ENCODE data around the gene MORN4.
"Not testable (repeated sequence)": the region's sequence is repeated elsewhere in the genome, so short reads cannot be mapped to it uniquely, and the experiment has no call there.

MORN4 gene

DNA sequence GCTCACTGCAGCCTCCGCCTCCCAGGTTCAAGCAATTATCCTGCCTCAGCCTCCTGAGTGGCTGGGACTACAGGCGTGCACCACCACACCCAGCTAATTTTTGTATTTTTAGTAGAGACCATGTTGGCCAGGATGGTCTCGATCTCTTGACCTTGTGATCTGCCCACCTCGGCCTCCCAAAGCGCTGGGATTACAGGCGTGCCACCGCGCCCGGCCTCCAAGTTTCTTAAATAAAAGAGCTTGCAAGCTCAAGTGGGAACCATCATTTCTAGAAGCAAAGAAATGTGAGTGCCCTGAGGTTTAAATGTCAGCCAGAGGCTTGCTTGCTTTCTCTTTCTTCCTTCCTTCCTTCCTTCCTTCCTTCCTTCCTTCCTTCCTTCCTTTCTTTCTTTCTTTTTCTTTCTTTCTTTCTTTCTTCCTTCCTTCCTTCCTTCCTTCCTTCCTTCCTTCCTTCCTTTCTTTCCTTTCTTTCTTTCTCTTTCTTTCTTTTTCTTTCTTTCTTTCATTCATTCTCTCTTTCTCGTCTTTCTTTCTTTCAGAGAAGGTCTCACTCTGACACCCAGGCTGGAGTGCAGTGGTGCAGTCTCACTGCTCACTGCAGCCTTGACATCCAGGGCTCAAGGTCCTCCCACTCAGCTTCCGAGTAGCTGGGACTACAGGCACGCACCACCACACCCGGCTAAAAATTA, 9.3 kb upstream of the MORN4 start:
- not testable (repeated sequence) for FAIRE-seq; DNase-seq (ENCODE audit: insufficient read length, low spot score)

DNA sequence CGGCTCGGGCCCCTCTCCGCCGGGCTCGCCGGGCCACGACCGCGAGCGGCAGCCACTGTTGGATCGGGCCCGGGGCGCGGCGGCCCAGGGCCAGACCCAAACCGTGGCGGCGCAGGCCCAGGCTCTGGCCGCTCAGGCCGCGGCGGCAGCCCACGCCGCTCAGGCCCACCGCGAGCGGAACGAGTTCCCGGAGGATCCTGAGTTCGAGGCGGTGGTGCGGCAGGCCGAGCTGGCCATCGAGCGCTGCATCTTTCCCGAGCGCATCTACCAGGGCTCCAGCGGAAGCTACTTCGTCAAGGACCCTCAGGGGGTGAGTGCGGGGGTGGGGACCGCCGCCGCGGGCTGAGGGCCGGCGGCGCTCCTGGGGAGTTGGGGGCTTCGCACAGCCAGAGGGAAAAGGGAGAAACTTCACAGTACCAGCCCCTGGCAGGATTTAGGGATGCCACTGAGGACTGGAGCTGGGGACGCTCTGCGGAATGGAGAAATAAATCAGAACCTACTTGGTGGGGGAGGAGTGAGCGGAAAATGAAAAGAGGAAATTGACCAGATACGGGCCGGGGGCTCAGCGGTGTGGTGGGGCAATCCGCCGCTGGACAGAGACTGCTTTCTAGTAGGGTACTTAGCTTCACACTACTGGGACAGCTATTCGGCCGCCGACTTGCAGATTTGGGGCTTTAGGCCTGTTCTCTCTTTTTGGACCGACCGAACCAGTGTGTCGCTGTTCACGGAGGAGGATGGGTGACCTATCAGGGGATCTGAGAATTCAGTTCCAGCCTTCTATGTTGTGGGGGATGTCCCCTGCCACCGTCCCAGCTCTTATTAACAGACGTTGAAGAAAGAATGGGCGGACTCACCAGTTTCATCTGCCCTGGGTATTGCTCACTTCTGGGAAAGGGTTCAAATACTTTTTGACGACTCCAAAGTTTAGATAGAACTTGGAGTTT, 7.8 kb upstream of the MORN4 start:
- FAIRE-seq (peak; percentile 42), DNase-seq (ENCODE audit: insufficient read length, low spot score) (no peak)

DNA sequence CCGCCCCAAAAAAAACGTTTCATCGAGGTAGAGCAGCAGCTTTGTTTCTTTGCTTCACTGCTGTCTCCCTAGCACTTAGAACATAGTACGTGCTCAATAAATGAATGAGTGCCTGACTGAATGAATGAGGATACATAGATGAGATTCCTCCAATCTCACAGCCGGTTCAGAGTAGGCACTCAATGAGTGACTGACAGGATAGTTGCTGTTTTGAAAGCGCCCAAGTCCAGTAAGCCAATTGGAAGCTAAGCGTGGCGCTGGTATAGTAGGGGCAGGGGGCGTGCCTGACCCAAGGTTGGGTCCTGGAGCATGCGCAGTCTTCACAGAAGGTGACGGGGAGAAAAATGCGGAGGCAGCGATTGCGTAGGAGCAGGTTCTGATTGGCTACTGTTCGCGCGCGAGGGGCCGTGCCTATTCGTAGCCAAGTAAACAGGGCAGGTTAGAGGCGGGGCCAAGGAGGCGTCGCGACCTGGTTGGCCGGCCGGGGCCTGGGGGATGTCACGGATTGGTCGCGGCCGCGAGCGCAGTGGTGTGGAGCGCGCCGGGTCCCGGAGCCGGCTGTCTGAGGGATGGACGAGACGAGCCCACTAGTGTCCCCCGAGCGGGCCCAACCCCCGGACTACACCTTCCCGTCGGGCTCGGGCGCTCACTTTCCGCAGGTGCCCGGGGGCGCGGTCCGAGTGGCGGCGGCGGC, 7.0 kb upstream of the MORN4 start, which contains the start of gene PI4K2A:
Gene PI4K2A (plus strand): TSS at position 498 of the 694 bp plus-strand sequence. CDS start 72 bp downstream, at position 570.
- FAIRE-seq = peak; percentile 99
- DNase-seq (ENCODE audit: insufficient read length, low spot score) = peak; percentile 97

- not testable (repeated sequence) for DNase-seq (ENCODE audit: insufficient read length, low spot score); FAIRE-seq
Observed at GRCh38 chr10:97639090-97639489, 5.8 kb upstream of the MORN4 start.

GRCh38 chr10:97635577-97635976, 2.3 kb upstream of the MORN4 start:
- DNase-seq (ENCODE audit: insufficient read length, low spot score) = no peak
- no peak for FAIRE-seq

- DNase-seq (ENCODE audit: insufficient read length, low spot score) (no peak), FAIRE-seq (no peak)
Observed at GRCh38 chr10:97633921-97634320, 621 bp upstream of the MORN4 start.

DNA sequence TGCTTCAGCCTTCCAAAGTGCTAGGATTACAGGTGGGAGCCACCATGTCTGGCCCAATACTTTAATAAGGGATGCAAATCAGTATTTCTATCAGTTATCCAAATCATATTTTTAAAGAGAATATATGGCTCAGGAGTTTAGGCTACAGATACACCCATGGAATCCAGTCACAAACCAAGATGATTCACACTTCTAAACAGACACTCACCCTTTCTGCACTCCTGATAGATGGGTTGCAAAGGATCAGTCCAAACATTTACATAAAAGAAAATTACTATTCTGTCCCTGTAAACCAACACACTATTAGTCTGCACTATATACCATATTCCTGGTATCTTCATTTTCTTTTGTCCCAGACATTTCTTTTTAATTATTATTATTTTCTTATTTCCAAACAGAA, 2.2 kb downstream of the MORN4 start:
- DNase-seq (ENCODE audit: insufficient read length, low spot score) = no peak
- no peak for FAIRE-seq

DNA sequence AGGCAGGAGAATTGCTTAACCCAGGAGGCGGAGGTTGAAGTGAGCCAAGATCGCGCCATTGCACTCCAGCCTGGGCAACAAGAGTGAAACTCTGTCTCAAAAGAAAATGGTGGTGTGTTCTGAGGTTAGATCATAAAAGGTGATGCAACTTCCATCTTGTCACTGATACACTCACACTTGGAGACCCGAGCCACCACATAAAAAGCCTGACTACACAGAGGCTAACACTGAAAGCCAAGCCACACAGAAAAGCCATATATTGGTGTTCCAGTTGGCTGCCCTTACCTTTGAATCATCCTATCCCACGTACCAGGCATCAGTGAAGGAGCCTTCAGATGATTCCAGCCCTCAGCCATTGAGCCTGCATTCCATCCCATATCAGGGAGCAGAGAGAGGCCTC, 4.0 kb downstream of the MORN4 start:
- DNase-seq (ENCODE audit: insufficient read length, low spot score) = no peak
- FAIRE-seq = no peak

DNA sequence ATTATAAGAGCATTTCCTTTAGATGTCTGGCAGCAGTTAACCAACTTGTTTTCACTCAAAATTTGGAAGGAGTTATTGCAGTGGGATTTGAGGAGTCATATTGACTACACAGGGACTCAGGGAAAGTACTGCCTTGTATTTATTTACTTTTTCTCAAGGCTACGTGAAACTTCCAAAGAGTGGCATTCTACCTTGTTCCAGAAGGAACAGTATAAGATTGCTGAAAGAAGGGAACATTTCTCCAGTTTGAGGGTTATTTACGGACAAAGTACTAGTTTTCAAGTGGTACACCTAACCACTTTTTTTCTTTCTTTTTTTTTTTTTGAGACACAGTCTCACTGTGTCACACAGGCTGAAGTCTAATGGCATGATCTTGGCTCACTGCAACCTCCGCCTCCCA, 5.1 kb downstream of the MORN4 start:
- DNase-seq (ENCODE audit: insufficient read length, low spot score) (no peak), FAIRE-seq (no peak)

- DNase-seq (ENCODE audit: insufficient read length, low spot score) (no peak), FAIRE-seq (no peak)
Observed at GRCh38 chr10:97627731-97628130, 5.6 kb downstream of the MORN4 start.

GRCh38 chr10:97623277-97623676, 10.0 kb downstream of the MORN4 start:
- FAIRE-seq = no peak
- DNase-seq (ENCODE audit: insufficient read length, low spot score) = no peak

DNA sequence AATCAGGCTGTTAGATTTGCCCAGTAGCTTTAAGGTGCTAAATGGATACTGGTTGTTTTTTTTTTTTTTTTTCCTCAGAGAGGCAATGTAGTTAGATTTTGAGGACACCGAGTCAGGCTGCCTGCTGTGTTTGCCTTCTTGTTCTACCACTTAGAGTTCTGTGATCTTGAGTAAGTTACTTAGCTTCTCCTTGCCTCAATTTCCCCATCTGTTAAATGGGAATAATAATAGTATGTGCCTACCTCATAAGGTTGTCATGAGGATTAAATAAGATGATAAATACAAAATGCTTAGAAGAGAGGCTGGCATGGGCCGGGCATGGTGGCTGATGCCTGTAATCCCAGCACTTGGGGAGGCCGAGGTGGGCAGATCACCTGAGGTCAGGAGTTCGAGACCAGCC, 14.6 kb downstream of the MORN4 start:
- FAIRE-seq (no peak), DNase-seq (ENCODE audit: insufficient read length, low spot score) (no peak)

GRCh38 chr10:97618285-97618684, 15.0 kb downstream of the MORN4 start:
- DNase-seq (ENCODE audit: insufficient read length, low spot score) (no peak), FAIRE-seq (no peak)

- no peak for FAIRE-seq
- DNase-seq (ENCODE audit: insufficient read length, low spot score) = no peak
Observed at GRCh38 chr10:97612386-97612785, 20.9 kb downstream of the MORN4 start.

DNA sequence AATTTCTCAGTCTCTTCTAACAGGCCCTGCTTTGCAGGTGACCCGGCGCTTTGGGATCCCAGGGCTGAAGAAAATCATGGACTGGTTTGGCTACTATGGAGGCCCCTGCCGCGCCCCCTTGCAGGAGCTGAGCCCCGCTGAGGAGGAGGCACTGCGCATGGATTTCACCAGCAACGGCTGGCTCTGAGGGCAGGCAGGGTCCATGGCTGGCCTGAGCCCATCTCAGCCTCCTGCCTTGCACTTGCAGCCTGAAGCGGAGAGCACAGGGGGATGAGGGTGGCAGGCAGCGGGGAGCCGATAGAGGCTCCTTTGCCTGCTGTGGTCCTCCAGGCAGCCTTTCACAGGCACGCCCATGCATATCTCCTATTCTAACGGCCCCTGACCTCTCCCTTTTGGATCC, 21.8 kb downstream of the MORN4 start:
- no peak for DNase-seq (ENCODE audit: insufficient read length, low spot score)
- no peak for FAIRE-seq

- FAIRE-seq (no peak), DNase-seq (ENCODE audit: insufficient read length, low spot score) (no peak)
Observed at GRCh38 chr10:97608991-97609561, 24.2 kb downstream of the MORN4 start.

- FAIRE-seq = no peak
- no peak for DNase-seq (ENCODE audit: insufficient read length, low spot score)
Observed at GRCh38 chr10:97607095-97607636, 26.1 kb downstream of the MORN4 start.

- DNase-seq (ENCODE audit: insufficient read length, low spot score) = no peak
- FAIRE-seq = no peak
Observed at GRCh38 chr10:97601268-97602215, 31.8 kb downstream of the MORN4 start.

- no peak for FAIRE-seq
Observed at GRCh38 chr10:97600616-97601015, 32.7 kb downstream of the MORN4 start.

DNA sequence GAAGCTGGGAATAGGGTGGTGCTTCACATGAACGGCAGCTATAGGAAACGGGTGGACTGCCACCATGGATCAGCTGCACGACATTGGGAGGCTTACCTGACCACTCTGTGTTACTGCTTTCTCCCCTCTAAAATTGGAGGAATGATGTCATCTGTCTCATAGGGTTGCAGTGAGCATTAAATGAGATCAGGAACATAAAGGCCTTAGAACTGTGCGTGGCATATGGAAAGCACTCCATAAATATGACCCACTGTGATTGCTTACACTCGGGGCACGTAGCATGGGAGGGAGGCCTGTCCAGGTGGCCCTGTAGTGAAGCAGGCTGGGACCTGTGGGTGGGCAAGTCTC, 34.1 kb downstream of the MORN4 start:
- DNase-seq (ENCODE audit: insufficient read length, low spot score) = no peak
- FAIRE-seq = no peak

More at GRCh38 chr10:97600616-97601015, 32.7 kb downstream of the MORN4 start:
- no peak for DNase-seq (ENCODE audit: insufficient read length, low spot score)
